ES-I3 (cell line): ENCODE results near the gene DNAH11.
"Not testable (repeated sequence)": the region's sequence is repeated elsewhere in the genome, so short reads cannot be mapped to it uniquely, and the experiment has no call there.

Source experiments
- H3K36me3 ChIP-seq: 2 replicates; pipeline ENCODE4 v1.6.1; 2013; ENCODE audit warnings: mild to moderate bottlenecking, low read length, control low read depth, moderate library complexity; ENCODE audit not compliant: insufficient read depth
- H3K4me1 ChIP-seq: 2 replicates; pipeline ENCODE4 v1.6.1; 2013; ENCODE audit warnings: mild to moderate bottlenecking, control low read depth, low read length; ENCODE audit not compliant: insufficient read depth
- H3K9ac ChIP-seq: 2 replicates; pipeline ENCODE4 v1.6.1; 2013; ENCODE audit warnings: low read depth, mild to moderate bottlenecking, low read length, moderate library complexity
- H3K9me3 ChIP-seq: 2 replicates; pipeline ENCODE4 v1.6.1; 2013; ENCODE audit warnings: mild to moderate bottlenecking, low read length, moderate library complexity; ENCODE audit not compliant: control insufficient read depth, insufficient read depth

DNAH11 gene

GRCh38 chr7:21732956-21733355 lies 190.1 kb downstream of the DNAH11 start:
- not testable (repeated sequence) for H3K9ac ChIP-seq, H3K4me1 ChIP-seq, H3K9me3 ChIP-seq, H3K36me3 ChIP-seq

- H3K9me3 ChIP-seq = no peaks in the 10 kb centered on the region; the same call in 1 of the 2 replicates
- no peaks in the 10 kb centered on the region for H3K4me1 ChIP-seq
- H3K36me3 ChIP-seq = no peaks in the 10 kb centered on the region
- H3K9ac ChIP-seq = no peak overlapping the region
These were observed 191.0 kb downstream of the DNAH11 start for GRCh38 chr7:21733837-21734236.

- no peak overlapping the region for H3K9ac ChIP-seq
- no peaks in the 10 kb centered on the region for H3K36me3 ChIP-seq
- no peaks in the 10 kb centered on the region; the same call in 1 of the 2 replicates for H3K4me1 ChIP-seq
- H3K9me3 ChIP-seq = no peaks in the 10 kb centered on the region
These were observed 200.7 kb downstream of the DNAH11 start for GRCh38 chr7:21743493-21743892.

GRCh38 chr7:21746949-21747348 lies 204.1 kb downstream of the DNAH11 start:
- Histone ChIP-seq H3K9ac (no peak overlapping the region), H3K36me3 (no peaks in the 10 kb centered on the region), H3K4me1 (no peaks in the 10 kb centered on the region; the same call in 1 of the 2 replicates), H3K9me3 (no peaks in the 10 kb centered on the region)

- Histone ChIP-seq H3K9ac (no peak overlapping the region), H3K36me3 (no peaks in the 10 kb centered on the region), H3K9me3 (no peaks in the 10 kb centered on the region), H3K4me1 (no peaks in the 10 kb centered on the region; the same call in 1 of the 2 replicates)
These were observed 205.0 kb downstream of the DNAH11 start for GRCh38 chr7:21747806-21748205.

GRCh38 chr7:21749378-21749777 lies 206.5 kb downstream of the DNAH11 start:
- Histone ChIP-seq H3K9me3 (no peaks in the 10 kb centered on the region), H3K9ac (no peak overlapping the region), H3K4me1 (no peaks in the 10 kb centered on the region; the same call in 1 of the 2 replicates), H3K36me3 (no peaks in the 10 kb centered on the region)

- Histone ChIP-seq H3K4me1 (peaks cover 6% of the 10 kb centered on the region), H3K9ac (no peak overlapping the region), H3K36me3 (no peaks in the 10 kb centered on the region), H3K9me3 (no peaks in the 10 kb centered on the region)
These were observed 210.2 kb downstream of the DNAH11 start for GRCh38 chr7:21753071-21753470.

GRCh38 chr7:21754963-21755362 lies 212.1 kb downstream of the DNAH11 start:
- H3K9me3 ChIP-seq = no peaks in the 10 kb centered on the region
- peaks cover 6% of the 10 kb centered on the region; the same call in 1 of the 2 replicates for H3K4me1 ChIP-seq
- H3K9ac ChIP-seq = no peak overlapping the region
- no peaks in the 10 kb centered on the region for H3K36me3 ChIP-seq

- Histone ChIP-seq H3K4me1 (peaks cover 6% of the 10 kb centered on the region; the same call in 1 of the 2 replicates), H3K36me3 (no peaks in the 10 kb centered on the region), H3K9ac (no peak overlapping the region), H3K9me3 (no peaks in the 10 kb centered on the region)
These were observed 214.9 kb downstream of the DNAH11 start for GRCh38 chr7:21757537-21758282.

- no peaks in the 10 kb centered on the region for H3K36me3 ChIP-seq
- no peaks in the 10 kb centered on the region for H3K9me3 ChIP-seq
- H3K4me1 ChIP-seq = peaks cover 6% of the 10 kb centered on the region; the same call in 1 of the 2 replicates
- no peak overlapping the region for H3K9ac ChIP-seq
These were observed 215.4 kb downstream of the DNAH11 start for GRCh38 chr7:21758286-21758685.

GRCh38 chr7:21762469-21762868 lies 219.6 kb downstream of the DNAH11 start:
- no peaks in the 10 kb centered on the region for H3K9me3 ChIP-seq
- no peak overlapping the region for H3K9ac ChIP-seq
- no peaks in the 10 kb centered on the region for H3K4me1 ChIP-seq
- no peaks in the 10 kb centered on the region for H3K36me3 ChIP-seq

GRCh38 chr7:21763818-21764217 lies 221.0 kb downstream of the DNAH11 start:
- Histone ChIP-seq H3K36me3 (no peaks in the 10 kb centered on the region), H3K9me3 (no peaks in the 10 kb centered on the region), H3K9ac (no peak overlapping the region), H3K4me1 (no peaks in the 10 kb centered on the region; the same call in 1 of the 2 replicates)

- Histone ChIP-seq H3K4me1 (peaks cover 4% of the 10 kb centered on the region; the same call in 1 of the 2 replicates), H3K9me3 (no peaks in the 10 kb centered on the region), H3K9ac (no peak overlapping the region), H3K36me3 (no peaks in the 10 kb centered on the region)
These were observed 223.4 kb downstream of the DNAH11 start for GRCh38 chr7:21766218-21766617.

- Histone ChIP-seq H3K36me3 (no peaks in the 10 kb centered on the region), H3K9me3 (no peaks in the 10 kb centered on the region), H3K9ac (no peak overlapping the region), H3K4me1 (peaks cover 10% of the 10 kb centered on the region; the same call in 1 of the 2 replicates)
These were observed 224.6 kb downstream of the DNAH11 start for GRCh38 chr7:21767300-21767900.

GRCh38 chr7:21768279-21768678 lies 225.4 kb downstream of the DNAH11 start:
- no peaks in the 10 kb centered on the region for H3K36me3 ChIP-seq
- H3K9ac ChIP-seq = no peak overlapping the region
- no peaks in the 10 kb centered on the region for H3K9me3 ChIP-seq
- peaks cover 19% of the 10 kb centered on the region for H3K4me1 ChIP-seq
